Ishikawa (cell line): ENCODE measurements around the gene ATRN.

Source experiments
- EGR1 ChIP-seq: IDR thresholded peaks from 2 replicates; pipeline ENCODE4 v1.6.1; 2012
- EP300 ChIP-seq: IDR thresholded peaks from 2 replicates; pipeline ENCODE4 v1.6.1; 2012; ENCODE audit warnings: borderline replicate concordance
- NFIC ChIP-seq: IDR thresholded peaks from 2 replicates; pipeline ENCODE4 v1.6.1; 2012
- RAD21 ChIP-seq: IDR thresholded peaks from 2 replicates; pipeline ENCODE4 v1.6.1; 2012; ENCODE audit warnings: low read depth
- TEAD4 ChIP-seq: IDR thresholded peaks from 2 replicates; pipeline ENCODE4 v1.6.1; 2012
- USF1 ChIP-seq: IDR thresholded peaks from 2 replicates; pipeline ENCODE4 v1.6.1; 2012
- YY1 ChIP-seq: IDR thresholded peaks from 2 replicates; pipeline ENCODE4 v1.6.1; 2012; ENCODE audit warnings: low read depth
- ZBTB7A ChIP-seq: IDR thresholded peaks from 2 replicates; pipeline ENCODE4 v1.6.1; 2012; ENCODE audit warnings: low read depth

GRCh38 chr20:3509064-3509463 is 38.2 kb downstream of the ATRN start:
- TF ChIP-seq EP300 (no peak), ZBTB7A (no peak), USF1 (no peak), TEAD4 (no peak), EGR1 (no peak), NFIC (no peak), RAD21 (no peak), YY1 (no peak)
